Neuronal stem cell (in vitro differentiated cells): ENCODE data around the gene ANKRD34C.

ENCODE experiments used
- DNase-seq: peaks from one replicate; pipeline ENCODE4 v3.0.0-alpha.2; 2013; ENCODE audit warnings: low spot score
- H2AFZ ChIP-seq: one replicate; pipeline ENCODE4 v1.6.1; 2013; ENCODE audit warnings: mild to moderate bottlenecking, low read length, inconsistent platforms
- H2AK5ac ChIP-seq: 2 replicates; pipeline ENCODE4 v1.6.1; 2013; ENCODE audit warnings: low read depth, mild to moderate bottlenecking, inconsistent platforms, low read length, moderate library complexity, mixed read lengths
- H2BK120ac ChIP-seq: 2 replicates; pipeline ENCODE4 v1.6.1; 2013; ENCODE audit warnings: low read depth, mild to moderate bottlenecking, inconsistent platforms, low read length, moderate library complexity, mixed read lengths
- H2BK12ac ChIP-seq: one replicate; pipeline ENCODE4 v1.6.1; 2013; ENCODE audit warnings: low read length, inconsistent platforms
- H2BK15ac ChIP-seq: 2 replicates; pipeline ENCODE4 v1.6.1; 2013; ENCODE audit warnings: mild to moderate bottlenecking, low read length, inconsistent platforms, mixed read lengths
- H2BK5ac ChIP-seq: one replicate; pipeline ENCODE4 v1.6.1; 2013; ENCODE audit warnings: inconsistent platforms, mild to moderate bottlenecking, low read length, moderate library complexity
- H3K14ac ChIP-seq: one replicate; pipeline ENCODE4 v1.6.1; 2013; ENCODE audit warnings: low read length, inconsistent platforms
- H3K18ac ChIP-seq: 2 replicates; pipeline ENCODE4 v1.6.1; 2013; ENCODE audit warnings: low read length, inconsistent platforms
- H3K23ac ChIP-seq: 2 replicates; pipeline ENCODE4 v1.6.1; 2013; ENCODE audit warnings: low read depth, mild to moderate bottlenecking, mixed read lengths, low read length, inconsistent platforms; ENCODE audit not compliant: poor library complexity
- H3K27ac ChIP-seq: replicated peaks from 3 replicates; pipeline ENCODE4 v1.5.1; 2013; ENCODE audit warnings: low read length, inconsistent platforms
- H3K27me3 ChIP-seq, 3 experiments: 2 replicates each; pipeline ENCODE4 v1.6.1; 2013; ENCODE audit warnings: low read length in 3 of 3, mild to moderate bottlenecking in 2 of 3, inconsistent platforms in 1 of 3, low read depth in 1 of 3, mixed read lengths in 1 of 3, moderate library complexity in 1 of 3; ENCODE audit not compliant: control insufficient read depth in 3 of 3, insufficient read depth in 3 of 3
- H3K36me3 ChIP-seq, 2 donors: replicated peaks in 1 of 2; 2 replicates each; pipeline ENCODE4 v1.6.1; 2013; ENCODE audit warnings: low read length in 2 of 2; ENCODE audit not compliant: control insufficient read depth in 2 of 2, insufficient read depth in 2 of 2
- H3K4ac ChIP-seq: 2 replicates; pipeline ENCODE4 v1.6.1; 2013; ENCODE audit warnings: inconsistent platforms, mild to moderate bottlenecking, low read length, moderate library complexity
- H3K4me1 ChIP-seq, 2 donors: 1 replicate in 1 of 2; 2 replicates in 1 of 2; pipeline ENCODE4 v1.6.1; 2013; ENCODE audit warnings: low read length in 2 of 2, low read depth in 1 of 2; ENCODE audit not compliant: control insufficient read depth in 2 of 2, insufficient read depth in 1 of 2
- H3K4me2 ChIP-seq: one replicate; pipeline ENCODE4 v1.6.1; 2013; ENCODE audit warnings: mild to moderate bottlenecking, low read length, inconsistent platforms; ENCODE audit not compliant: insufficient read depth, poor library complexity, severe bottlenecking
- H3K4me3 ChIP-seq, 2 donors: 2 replicates each; pipeline ENCODE4 v1.5.1; 2013; ENCODE audit warnings: low read length in 2 of 2, mild to moderate bottlenecking in 2 of 2, inconsistent platforms in 1 of 2, moderate library complexity in 1 of 2
- H3K79me1 ChIP-seq: one replicate; pipeline ENCODE4 v1.6.1; 2013; ENCODE audit warnings: low read depth, mild to moderate bottlenecking, inconsistent platforms, low read length, moderate library complexity
- H3K9ac ChIP-seq: one replicate; pipeline ENCODE4 v1.6.1; 2013; ENCODE audit warnings: mild to moderate bottlenecking, low read depth, low read length, inconsistent platforms; ENCODE audit not compliant: poor library complexity
- H3K9me3 ChIP-seq, 2 donors: replicated peaks in 1 of 2; 2 replicates each; pipeline versions ENCODE3 to v1.6.1; 2013; ENCODE audit warnings: low read length in 2 of 2, mild to moderate bottlenecking in 2 of 2, inconsistent platforms in 1 of 2, low read depth in 1 of 2, mixed read lengths in 1 of 2, moderate library complexity in 1 of 2; ENCODE audit not compliant: control insufficient read depth in 2 of 2, insufficient read depth in 1 of 2
- H4K8ac ChIP-seq: one replicate; pipeline ENCODE4 v1.6.1; 2013; ENCODE audit warnings: low read depth, mild to moderate bottlenecking, inconsistent platforms, low read length, moderate library complexity
- H4K91ac ChIP-seq: one replicate; pipeline ENCODE4 v1.6.1; 2013; ENCODE audit warnings: low read length, low read depth, mild to moderate bottlenecking, inconsistent platforms; ENCODE audit not compliant: poor library complexity
- WGBS, 2 donors: extraction: QIAGEN DNeasy Blood & Tissue Kit; methylation state at CpG; one replicate each; pipeline ENCODE4 v1.1.7; 2013; ENCODE audit warnings: missing lambda C conversion rate in 2 of 2, mixed read lengths in 1 of 2; ENCODE audit not compliant: insufficient read length in 2 of 2, insufficient replicate concordance in 1 of 2; ENCODE audit errors: extremely low coverage in 2 of 2; 5-methylcytosine and 5-hydroxymethylcytosine counted together

ANKRD34C gene

DNA sequence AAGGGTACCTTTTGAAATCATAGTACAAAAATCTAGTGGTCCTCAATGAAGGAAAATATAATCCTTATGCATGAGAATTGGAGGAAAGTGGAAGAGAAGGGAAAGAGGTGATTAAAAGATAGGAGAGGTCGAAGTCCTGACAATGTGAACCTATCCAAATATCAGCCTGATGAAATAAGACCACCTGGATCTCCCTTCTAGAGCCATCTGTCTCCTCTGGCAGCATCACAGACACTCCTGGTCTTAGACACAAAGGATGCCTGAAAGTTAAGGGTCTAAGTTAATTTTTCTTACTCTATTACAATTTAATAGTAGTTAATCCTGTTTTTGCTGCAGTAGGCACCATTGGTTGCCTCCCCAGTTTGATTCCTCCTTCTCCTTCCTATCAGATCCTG, 17.3 kb downstream of the ANKRD34C start:
- H2BK12ac ChIP-seq: no peak overlapping the region
- H3K4ac ChIP-seq: no peak overlapping the region
- H4K8ac ChIP-seq: no peak overlapping the region
- no peak overlapping the region for H2AFZ ChIP-seq
- H3K4me3 ChIP-seq: no peak overlapping the region
- no peak overlapping the region for H2BK5ac ChIP-seq
- no peaks in the 10 kb centered on the region for H3K79me1 ChIP-seq
- H3K9me3 ChIP-seq: no peaks in the 10 kb centered on the region
- no peaks in the 10 kb centered on the region for H3K4me1 ChIP-seq
- no peaks in the 10 kb centered on the region for H3K36me3 ChIP-seq
- H3K9ac ChIP-seq: no peak overlapping the region
- no peak overlapping the region for H3K18ac ChIP-seq
- peaks cover 0 to 35% (median 2%) of the 10 kb centered on the region in 3 experiments for H3K27me3 ChIP-seq
- no peak overlapping the region for H2AK5ac ChIP-seq
- no peak overlapping the region for H4K91ac ChIP-seq
- no peak overlapping the region for H2BK120ac ChIP-seq
- DNase-seq: no peak
- WGBS, 2 donors: no CpG with 5 or more reads among the region's 1 CpG
- H2BK15ac ChIP-seq: no peak overlapping the region
- H3K23ac ChIP-seq: no peak overlapping the region
- H3K27ac ChIP-seq: no peak overlapping the region
- no peak overlapping the region for H3K4me2 ChIP-seq
- H3K14ac ChIP-seq: no peak overlapping the region

DNA sequence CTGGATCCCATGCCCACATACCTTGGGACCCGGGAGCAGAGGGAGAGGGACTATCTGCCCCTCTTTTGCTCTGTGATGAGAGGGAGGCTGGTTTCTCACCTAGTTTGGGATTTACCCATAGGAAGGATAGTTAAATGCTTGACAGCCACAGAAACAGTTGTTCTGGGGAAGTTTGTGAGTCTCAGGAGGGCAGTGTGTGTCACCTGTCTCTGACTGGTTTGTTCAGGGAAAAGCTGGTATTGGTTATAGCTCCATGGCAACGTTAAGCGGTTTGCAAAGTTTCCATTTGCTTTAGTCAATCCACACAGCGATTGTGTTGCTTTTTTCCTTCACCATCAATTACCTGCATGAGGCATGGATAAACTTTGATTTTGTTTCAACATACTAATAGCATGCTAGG, 24.7 kb downstream of the ANKRD34C start:
- no CpG with 5 or more reads among the region's 4 CpGs for WGBS, 2 donors
- H3K27me3 ChIP-seq: peaks cover 0 to 42% (median 9%) of the 10 kb centered on the region in 3 experiments
- no peak overlapping the region for H3K4me2 ChIP-seq
- no peak overlapping the region for H4K91ac ChIP-seq
- H3K23ac ChIP-seq: no peak overlapping the region
- H3K36me3 ChIP-seq: no peaks in the 10 kb centered on the region
- no peak overlapping the region for H2BK15ac ChIP-seq
- H2AFZ ChIP-seq: no peak overlapping the region
- H3K18ac ChIP-seq: no peak overlapping the region
- H3K9ac ChIP-seq: no peak overlapping the region
- H3K79me1 ChIP-seq: peaks cover 2% of the 10 kb centered on the region
- H3K4ac ChIP-seq: no peak overlapping the region
- no peak overlapping the region for H2BK12ac ChIP-seq
- no peak overlapping the region for H3K14ac ChIP-seq
- H3K4me3 ChIP-seq: no peak overlapping the region
- no peak overlapping the region for H2AK5ac ChIP-seq
- no peak overlapping the region for H2BK120ac ChIP-seq
- H4K8ac ChIP-seq: no peak overlapping the region
- no peak overlapping the region for H2BK5ac ChIP-seq
- no peaks in the 10 kb centered on the region for H3K9me3 ChIP-seq
- DNase-seq: no peak
- no peak overlapping the region for H3K27ac ChIP-seq
- H3K4me1 ChIP-seq: peaks cover 3 to 4% of the 10 kb centered on the region in 2 donors

DNA sequence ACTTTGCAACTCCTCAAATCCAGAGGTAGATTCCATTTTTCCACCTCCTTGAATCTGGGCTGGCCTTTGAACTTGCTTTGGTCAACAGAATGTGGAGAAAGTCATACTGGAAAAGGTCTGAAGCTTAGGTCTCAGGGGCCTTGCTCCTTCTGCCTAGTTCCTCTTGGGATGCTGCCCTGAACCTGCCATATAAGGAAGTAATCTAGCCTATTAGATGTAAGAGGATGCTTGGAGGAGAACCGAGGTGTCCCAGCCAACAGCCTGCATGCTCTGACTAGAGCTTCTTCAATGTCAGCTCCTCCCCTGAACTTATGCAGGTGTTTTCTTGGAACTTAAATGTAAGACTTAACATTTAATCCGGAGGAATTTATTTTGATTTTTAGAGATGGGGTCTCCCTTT, 26.4 kb downstream of the ANKRD34C start:
- Histone ChIP-seq H3K18ac (no peak overlapping the region), H2BK12ac (no peak overlapping the region), H3K9ac (no peak overlapping the region), H3K4ac (no peak overlapping the region), H4K8ac (no peak overlapping the region), H3K14ac (no peak overlapping the region), H3K9me3 (no peaks in the 10 kb centered on the region), H4K91ac (no peak overlapping the region), H2BK5ac (no peak overlapping the region), H3K36me3 (peaks cover 4 to 11% of the 10 kb centered on the region in 2 donors), H3K4me1 (peaks cover 4 to 6% of the 10 kb centered on the region in 2 donors), H2AFZ (no peak overlapping the region), H3K23ac (no peak overlapping the region), H3K4me2 (no peak overlapping the region), H2BK120ac (no peak overlapping the region), H3K27ac (no peak overlapping the region), H3K27me3 (peaks cover 0 to 40% (median 9%) of the 10 kb centered on the region in 3 experiments), H2BK15ac (no peak overlapping the region), H3K4me3 (no peak overlapping the region), H3K79me1 (peaks cover 3% of the 10 kb centered on the region), H2AK5ac (no peak overlapping the region)
- WGBS, 2 donors: no CpG with 5 or more reads among the region's 2 CpGs
- DNase-seq: no peak

DNA sequence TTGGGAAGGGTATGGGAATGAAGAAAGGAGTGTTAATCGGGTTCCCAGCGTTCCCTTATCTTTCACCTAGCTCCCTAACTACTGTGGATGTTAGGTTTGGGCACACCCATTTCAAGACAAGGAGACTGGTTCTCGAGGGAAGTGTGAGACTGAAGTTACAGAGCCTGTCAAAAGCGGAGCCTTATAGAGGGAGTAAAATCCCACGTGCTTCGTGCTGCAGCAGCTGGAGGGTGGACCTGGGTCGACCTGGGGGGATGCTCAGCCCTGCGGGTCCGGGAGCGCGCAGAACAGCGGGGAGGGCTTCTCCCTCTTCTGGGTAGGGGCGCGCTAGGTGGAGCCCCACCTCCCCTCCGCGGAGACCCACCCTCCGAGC, 28.1 kb downstream of the ANKRD34C start:
- Histone ChIP-seq H3K9me3 (no peaks in the 10 kb centered on the region), H2BK15ac (no peak overlapping the region), H3K9ac (peak overlapping the region; percentile 84), H3K23ac (no peak overlapping the region), H3K4ac (no peak overlapping the region), H3K4me1 (peaks cover 4 to 6% of the 10 kb centered on the region in 2 donors), H2BK12ac (no peak overlapping the region), H2AFZ (peak overlapping the region; percentile 99), H2AK5ac (no peak overlapping the region), H3K27me3 (peaks cover 0 to 31% (median 7%) of the 10 kb centered on the region in 3 experiments), H3K18ac (peak overlapping the region; percentile 54), H3K27ac (no peak overlapping the region), H3K4me3 (peak overlapping the region; percentile 82 to 95), H4K91ac (no peak overlapping the region), H2BK120ac (no peak overlapping the region), H3K36me3 (peaks cover 14 to 28% of the 10 kb centered on the region in 2 donors), H3K4me2 (peak overlapping the region; percentile 81), H3K79me1 (peaks cover 3% of the 10 kb centered on the region), H3K14ac (no peak overlapping the region), H4K8ac (no peak overlapping the region), H2BK5ac (no peak overlapping the region)
- no peak for DNase-seq
- no CpG with 5 or more reads among the region's 17 CpGs for WGBS, 2 donors
